GM12891 (cell line): ENCODE data around the gene PIK3R5.

Experiments used
- DNase-seq: peaks from one replicate; pipeline ENCODE4 v3.0.0; 2011; ENCODE audit warnings: low spot score; ENCODE audit not compliant: insufficient read length
- FAIRE-seq: peaks from 2 replicates; lab custom pipeline; 2011; peaks lifted over from hg19 to GRCh38; lab: Jason Lieb, UNC
- PAX5 ChIP-seq: IDR thresholded peaks from 2 replicates; pipeline ENCODE4 v1.6.1; 2011; ENCODE audit warnings: low read length, moderate library complexity, mild to moderate bottlenecking; ENCODE audit not compliant: insufficient read depth, severe bottlenecking
- POLR2A ChIP-seq: IDR thresholded peaks from 2 replicates; pipeline ENCODE4 v1.6.1; 2011; ENCODE audit warnings: low read depth, low read length, control low read depth
- POLR2AphosphoS5 ChIP-seq: IDR thresholded peaks from 2 replicates; pipeline ENCODE4 v1.6.1; 2011; ENCODE audit warnings: low read depth, low read length, control low read depth
- POU2F2 ChIP-seq: IDR thresholded peaks from 2 replicates; pipeline ENCODE4 v1.6.1; 2011; ENCODE audit warnings: low read depth, mild to moderate bottlenecking, control low read depth, low read length, moderate library complexity
- SPI1 ChIP-seq: IDR thresholded peaks from 2 replicates; pipeline ENCODE4 v1.6.1; 2011; ENCODE audit warnings: low read depth, low read length, control low read depth
- TAF1 ChIP-seq: IDR thresholded peaks from 2 replicates; pipeline ENCODE4 v1.6.1; 2011; ENCODE audit warnings: low read depth, low read length, control low read depth

The PIK3R5 gene

DNA sequence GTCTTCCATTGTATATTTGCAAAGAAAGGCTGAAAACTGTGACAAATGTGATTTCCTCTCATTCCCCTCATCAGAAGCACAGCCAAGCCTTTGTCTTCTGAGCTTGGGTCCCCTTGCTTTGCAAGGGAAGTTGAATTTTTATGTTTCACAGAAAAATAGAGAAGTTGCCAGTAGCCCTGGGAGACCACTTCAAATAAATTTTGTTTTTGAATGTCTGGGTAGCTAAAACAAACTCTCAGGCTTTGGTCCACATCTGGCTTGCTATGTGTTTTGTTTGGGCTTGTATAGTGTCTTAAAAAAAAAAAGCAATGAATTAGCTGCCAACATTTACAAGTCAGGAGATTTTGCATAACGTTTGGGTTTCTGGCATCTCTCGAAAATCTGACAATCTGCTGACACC, 122.2 kb downstream of the PIK3R5 start:
- FAIRE-seq, result no peak

DNA sequence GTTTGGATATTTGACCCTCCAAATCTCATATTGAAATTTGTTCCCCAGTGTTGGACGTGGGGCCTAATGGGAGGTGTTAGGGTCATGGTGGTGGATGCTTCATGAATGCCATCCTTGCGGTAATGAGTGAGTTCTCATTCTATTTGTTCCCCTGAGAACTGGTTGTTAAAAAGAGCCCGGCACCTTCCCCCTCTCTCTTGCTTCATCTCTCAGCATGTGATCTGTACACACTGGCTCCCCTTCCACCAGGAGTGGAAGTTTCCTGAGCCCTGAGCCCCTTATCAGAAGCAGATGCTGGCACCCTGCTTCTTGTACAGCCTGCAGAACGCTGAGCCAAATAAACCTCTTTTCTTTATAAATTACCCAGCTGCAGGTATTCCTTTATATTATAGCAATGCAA, 123.7 kb downstream of the PIK3R5 start:
- no peak for FAIRE-seq
- TF ChIP-seq SPI1 (no peak), POLR2A (0 out of 2 replicates have a peak, but pooled peaks have one; percentile 13)

More for the DNA sequence above, 122.2 kb downstream of the PIK3R5 start:
- TF ChIP-seq POLR2AphosphoS5 (no peak), POLR2A (no peak), SPI1 (no peak), POU2F2 (no peak), PAX5 (no peak), TAF1 (no peak)
- DNase-seq, result no peak

DNA sequence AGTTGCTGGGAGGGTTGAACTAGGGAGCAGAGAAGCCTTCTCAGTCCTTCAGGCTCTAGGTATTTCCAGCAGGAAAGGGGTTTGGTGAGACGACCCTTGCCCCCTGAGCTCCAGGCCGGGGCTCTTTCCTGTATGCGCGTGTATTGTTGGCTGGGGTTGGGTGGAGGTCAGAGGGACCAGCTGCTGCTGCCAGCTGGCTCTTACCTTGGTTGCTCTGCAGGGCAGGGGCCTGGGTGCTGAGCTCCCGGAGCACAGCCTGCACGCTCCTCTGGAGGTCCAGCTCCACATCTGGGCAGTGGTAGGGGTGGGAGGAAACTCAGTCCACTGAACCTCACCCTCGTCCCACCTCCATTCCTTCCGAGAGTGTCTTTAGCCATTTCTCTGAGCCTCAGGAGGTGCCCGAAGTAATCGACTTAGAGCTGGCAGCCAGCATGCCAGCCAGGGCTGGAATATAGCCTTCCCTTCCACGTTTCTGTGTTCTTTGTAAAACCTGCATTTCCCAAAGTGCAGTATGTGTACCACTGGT, 126.0 kb downstream of the PIK3R5 start:
- FAIRE-seq (no peak), DNase-seq (no peak)
- no peak for TF ChIP-seq POU2F2
- TF ChIP-seq PAX5, result no peak
- no peak for TF ChIP-seq POLR2A
- TF ChIP-seq POLR2AphosphoS5, result no peak
- no peak for TF ChIP-seq TAF1
- TF ChIP-seq SPI1, result no peak

More for the DNA sequence above, 123.7 kb downstream of the PIK3R5 start:
- no peak for DNase-seq

DNA sequence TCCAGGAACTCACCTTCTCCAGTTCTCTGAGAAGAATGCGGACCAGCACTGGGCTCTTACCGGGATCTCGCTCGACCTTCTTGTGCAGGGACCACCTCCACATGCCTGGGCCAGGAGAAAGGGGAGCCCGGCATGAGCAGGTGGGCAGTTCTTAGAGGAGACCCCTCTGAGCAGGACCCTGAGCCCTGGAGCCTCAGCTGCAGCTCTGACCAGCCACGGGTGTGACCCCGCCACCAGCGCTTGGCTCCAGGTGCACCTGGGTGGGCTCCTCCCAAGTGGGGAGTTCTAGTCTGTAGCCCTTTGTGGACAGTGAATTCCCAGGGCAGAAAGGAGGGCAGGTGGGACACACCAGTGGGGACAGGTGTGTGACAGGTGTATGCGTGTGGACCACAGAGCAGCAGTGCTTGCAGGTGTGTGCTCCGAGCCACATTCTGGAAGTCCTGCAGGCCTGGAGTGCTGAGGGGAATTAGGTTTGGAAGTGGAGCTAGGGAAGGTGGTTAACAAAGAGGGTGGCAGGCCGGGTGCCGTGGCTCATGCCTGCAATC, 126.9 kb downstream of the PIK3R5 start:
- DNase-seq (no peak), FAIRE-seq (no peak)
- TF ChIP-seq POLR2A (no peak), PAX5 (no peak), SPI1 (no peak), POLR2AphosphoS5 (no peak), TAF1 (no peak), POU2F2 (no peak)

DNA sequence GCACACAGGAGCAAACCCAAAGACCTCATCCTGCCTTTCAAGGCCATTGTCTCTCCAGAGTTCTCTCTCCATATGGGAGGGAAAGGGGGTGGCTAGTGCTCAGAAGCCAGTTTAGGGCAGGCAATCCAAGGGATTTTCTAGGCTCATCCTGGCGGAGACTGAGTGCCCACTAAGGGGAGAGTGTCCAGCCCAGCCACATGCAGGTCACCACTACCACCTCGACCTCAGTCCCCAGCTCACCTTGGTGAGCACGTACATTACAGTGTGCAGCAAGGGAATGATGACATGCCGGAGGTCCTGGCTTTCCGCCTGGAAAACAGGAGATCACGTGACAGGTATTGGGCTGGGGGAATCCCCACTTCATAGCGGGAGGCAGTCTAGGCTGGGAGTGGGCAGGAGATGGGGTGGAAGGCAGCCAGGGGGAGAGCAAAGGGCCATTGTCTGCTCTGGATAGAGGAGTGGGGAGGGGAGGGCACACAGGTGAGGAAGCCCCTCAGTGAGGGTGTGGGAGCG, 127.9 kb downstream of the PIK3R5 start:
- TF ChIP-seq POU2F2 (no peak), PAX5 (no peak), POLR2A (peak; percentile 25; the same call in 1 of the 2 replicates), TAF1 (no peak), POLR2AphosphoS5 (peak; percentile 43; the same call in 1 of the 2 replicates)
- FAIRE-seq, result no peak
- no peak for DNase-seq

DNA sequence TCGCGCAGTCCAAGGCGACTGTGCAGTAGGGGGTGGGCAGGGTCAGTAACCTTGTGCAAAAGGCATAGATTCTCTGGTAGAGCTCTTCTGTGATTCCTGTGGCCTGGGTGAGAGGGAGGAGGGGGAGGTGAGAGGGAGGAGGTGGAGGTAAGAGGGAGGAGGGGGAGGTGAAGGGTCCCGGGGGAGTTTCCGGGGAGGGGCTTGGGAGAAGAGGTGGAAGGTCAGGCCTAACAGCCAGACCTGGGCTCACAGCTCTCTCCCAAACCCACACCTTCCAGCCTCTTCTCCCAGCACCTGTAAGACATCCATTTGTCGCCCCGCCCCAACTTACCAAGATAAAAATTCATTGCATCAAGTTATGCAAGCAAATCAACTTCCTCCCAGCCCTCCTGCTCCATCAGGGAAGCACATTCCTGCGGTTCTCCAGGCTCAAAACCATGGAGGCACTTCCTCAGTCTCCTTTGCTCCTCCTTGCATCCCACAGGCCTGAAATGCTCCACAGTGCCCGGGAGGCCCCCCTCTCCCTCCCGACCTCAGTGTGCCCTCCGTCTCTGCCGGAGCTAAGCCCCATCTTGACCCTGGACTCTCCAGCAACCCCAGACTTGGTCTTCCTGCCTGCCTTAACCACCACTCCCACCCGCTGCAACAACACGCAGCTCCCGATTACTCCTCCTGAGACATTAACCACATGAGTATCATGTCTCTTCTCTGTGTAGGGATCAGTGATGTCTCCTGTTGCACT, 128.5 kb downstream of the PIK3R5 start:
- no peak for FAIRE-seq
- DNase-seq, result no peak
- TF ChIP-seq PAX5 (no peak), POU2F2 (no peak), TAF1 (no peak), POLR2AphosphoS5 (no peak), SPI1 (no peak), POLR2A (no peak)

DNA sequence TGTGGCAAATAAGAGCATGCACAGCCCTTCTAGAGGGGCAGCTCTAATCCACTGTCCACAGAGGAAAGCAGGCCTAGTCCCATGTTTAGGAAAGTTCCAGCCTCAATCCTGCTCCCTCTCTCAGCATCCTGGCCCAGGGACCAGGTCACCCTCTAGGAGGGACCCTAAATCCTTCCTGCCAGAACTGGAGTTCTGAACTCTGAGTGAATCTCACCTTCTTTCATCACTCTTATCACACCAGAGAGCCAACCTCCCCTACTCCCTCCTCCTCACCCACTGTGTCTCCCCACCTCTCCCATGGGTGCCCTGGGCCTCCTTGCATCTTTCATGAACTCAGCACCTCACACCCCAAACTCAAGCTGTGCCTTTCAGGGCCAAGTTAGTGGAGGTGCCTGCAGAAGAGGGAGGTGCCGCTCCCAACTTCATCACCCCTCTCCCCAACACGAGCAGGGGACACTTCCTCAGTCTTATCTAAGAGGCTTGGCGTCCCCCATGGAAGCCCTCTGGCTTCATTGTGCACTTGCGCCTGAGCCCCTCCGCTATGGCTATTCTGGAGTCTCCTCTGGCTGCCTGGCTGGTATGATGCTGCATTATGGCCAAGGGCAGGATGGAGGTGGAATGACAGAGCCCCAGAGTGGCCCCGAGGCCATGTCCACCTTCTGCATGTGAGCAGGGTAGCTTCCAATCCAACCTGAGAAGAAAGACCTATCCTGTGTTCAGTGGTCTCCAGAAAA, 129.7 kb downstream of the PIK3R5 start:
- no peak for FAIRE-seq
- DNase-seq, result no peak
- TF ChIP-seq POU2F2 (no peak), POLR2A (no peak), SPI1 (no peak), POLR2AphosphoS5 (no peak), TAF1 (no peak), PAX5 (no peak)

DNA sequence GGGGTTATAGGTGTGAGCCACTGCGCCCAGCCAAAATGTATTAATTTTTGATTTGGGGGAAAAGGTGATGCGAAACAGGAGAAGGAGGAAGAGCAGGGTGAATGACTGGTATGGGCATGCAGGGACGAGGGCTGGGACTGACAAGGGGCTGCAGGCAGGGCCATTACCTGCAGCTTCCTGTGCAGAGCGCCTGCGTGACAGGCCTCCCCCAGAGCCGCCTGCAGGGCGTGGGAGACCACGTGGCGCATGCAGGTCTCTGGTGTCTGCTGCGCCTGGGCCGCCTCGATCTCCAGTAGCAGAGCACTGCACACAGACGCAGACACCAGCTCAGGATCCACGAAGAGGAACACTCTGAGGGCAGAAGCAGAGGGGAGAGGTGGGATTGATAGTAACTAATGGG, 130.4 kb downstream of the PIK3R5 start:
- FAIRE-seq (no peak), DNase-seq (no peak)
- TF ChIP-seq TAF1 (no peak), SPI1 (no peak), POU2F2 (no peak), POLR2AphosphoS5 (no peak), POLR2A (no peak), PAX5 (no peak)

DNA sequence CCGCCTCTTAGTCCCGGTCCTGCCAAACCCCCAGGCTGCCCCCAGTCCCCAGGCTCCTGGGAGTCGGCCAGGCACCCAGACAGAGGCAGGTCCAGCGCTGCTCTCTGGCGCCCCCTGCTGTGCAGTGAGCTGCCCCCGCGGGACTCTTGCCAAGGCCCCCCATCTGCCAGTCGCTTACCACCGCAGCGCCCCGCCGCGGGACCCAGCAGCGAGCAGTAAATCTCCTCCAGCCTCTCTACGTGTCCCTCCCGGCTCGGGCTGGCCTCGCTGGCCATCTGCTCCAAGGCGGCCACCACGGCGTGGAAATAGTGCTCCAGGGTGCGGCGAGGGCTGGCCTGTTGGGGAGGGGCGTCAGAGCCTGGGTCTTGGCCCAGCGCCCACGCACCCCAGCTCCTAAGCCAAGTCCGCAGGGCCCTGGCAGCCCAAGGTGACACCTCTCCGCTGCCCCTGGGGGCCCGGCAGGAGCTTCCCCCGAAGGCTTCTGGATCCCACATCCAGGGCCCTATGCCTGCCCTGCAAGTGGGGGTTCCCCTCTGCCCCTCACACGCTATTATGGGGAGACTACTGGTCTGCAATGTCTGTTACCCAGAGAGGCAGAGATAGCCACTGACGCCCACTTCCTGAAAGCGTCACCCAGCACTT, 132.7 kb downstream of the PIK3R5 start:
- TF ChIP-seq TAF1 (no peak), POLR2A (no peak), POLR2AphosphoS5 (no peak), POU2F2 (no peak), SPI1 (no peak), PAX5 (no peak)
- DNase-seq, result peak; percentile 56
- no peak for FAIRE-seq
